Ovary (tissue), 9 donors: Measurements from ENCODE around the gene ZMIZ1. TPM values are rescaled to one million over a fixed set of nuclear protein-coding genes. Genes with fewer than 3 reads are reported as not detected.

Experiments
- DNase-seq, 5 donors: peaks; one replicate each; pipeline ENCODE4 v3.0.0-alpha.2; 2019 to 2020
- H3K27ac ChIP-seq, 2 donors: fragments of 200-600 bp; one replicate each; pipeline versions ENCODE4 v1.5.1 to v1.8.0; 2019 to 2022
- H3K27me3 ChIP-seq: fragments of 200-600 bp; one replicate; pipeline ENCODE4 v1.8.0; 2022
- H3K36me3 ChIP-seq: fragments of 200-600 bp; sonication (generic); one replicate; pipeline ENCODE4 v1.5.1; 2019
- H3K4me1 ChIP-seq: one replicate; pipeline ENCODE4 v1.8.1; 2013; ENCODE audit warnings: mild to moderate bottlenecking, moderate library complexity; ENCODE audit not compliant: insufficient read depth
- H3K4me3 ChIP-seq: fragments of 200-600 bp; sonication (generic); one replicate; pipeline ENCODE4 v1.5.1; 2017
- H3K9me3 ChIP-seq, 2 donors: fragments of 200-600 bp in 1 of 2; sonication (generic) in 1 of 2; one replicate each; pipeline versions ENCODE4 v1.5.1 to v1.8.1; 2013 to 2019; ENCODE audit warnings: mild to moderate bottlenecking in 1 of 2, moderate library complexity in 1 of 2
- EP300 ChIP-seq: sonication (generic); formaldehyde crosslinking; IDR thresholded peaks from one replicate; pipeline ENCODE4 v1.6.1; 2017; ENCODE audit warnings: antibody characterized with exemption
- POLR2A ChIP-seq: fragments of 450-650 bp; IDR thresholded peaks from one replicate; pipeline ENCODE4 v1.6.1; 2017; ENCODE audit warnings: antibody characterized with exemption, mild to moderate bottlenecking, moderate library complexity
- WGBS, 3 donors: extraction: QIAGEN DNeasy Blood & Tissue Kit in 1 of 3; methylation state at CpG; one replicate each; pipeline versions ENCODE4 v1.1.5 to v1.1.7; 2013 to 2017; 5-methylcytosine and 5-hydroxymethylcytosine counted together
- intact Hi-C, 4 donors: fragments of 100-400 bp; cut with DNase I; formaldehyde crosslinking; loops; one replicate each; pipeline versions ENCODE4 v1.11.0 to v1.15.1; 2022 to 2023
- polyA plus RNA-seq, 2 donors: library from polyadenylated mRNA; stranded (reverse); fragments of 200-250 nt in 1 of 2; fragments of 350-450 nt in 1 of 2; fragmentation: Illumina TruSeq in 1 of 2; extraction: RNeasy Lipid Tissue Mini Kit (QIAGEN cat#74804) in 1 of 2; gene quantifications; one replicate each; pipeline ENCODE4 v1.2.3, GENCODE V29; 2013 to 2014
- total RNA-seq, 7 donors: library from RNA; depleted of rRNA in 2 of 7; stranded (reverse); fragments of >200 nt in 2 of 7; fragmentation: NEBNext Ultra II Directional in 3 of 7; extraction: Animal tissue kit (Norgen Biotek cat#: 25700) in 3 of 7; gene quantifications; one replicate each; pipeline versions ENCODE4 v1.1.0 to v1.2.4, GENCODE V29; 2016 to 2023
- TF ChIP-seq, protein P1 (sequence below), 3 donors: fragments of 450-650 bp in 2 of 3; fragments of 200-600 bp in 1 of 3; IDR thresholded peaks; one replicate each; pipeline versions ENCODE4 v1.5.1 to v1.8.0; 2016 to 2022; ENCODE audit warnings: antibody characterized with exemption in 3 of 3, mild to moderate bottlenecking in 1 of 3
- donor health status: DM: no; HTN: no; CAD: no; lungs with moderate emphysema.
- donor health status: DM: no; HTN: no; CAD: no.
- donor health status: Bipolar disorder and iron deficiency.
- donor health status: DM: yes; HTN: yes; CAD: no.
- donor health status: DM: no; HTN: no; CAD: no.
- donor health status: DM: yes; HTN: yes; CAD: no.

The ZMIZ1 gene
- total and polyA plus RNA-seq, 9 donors = 30.3 to 117 (median 69.1) TPM

DNA sequence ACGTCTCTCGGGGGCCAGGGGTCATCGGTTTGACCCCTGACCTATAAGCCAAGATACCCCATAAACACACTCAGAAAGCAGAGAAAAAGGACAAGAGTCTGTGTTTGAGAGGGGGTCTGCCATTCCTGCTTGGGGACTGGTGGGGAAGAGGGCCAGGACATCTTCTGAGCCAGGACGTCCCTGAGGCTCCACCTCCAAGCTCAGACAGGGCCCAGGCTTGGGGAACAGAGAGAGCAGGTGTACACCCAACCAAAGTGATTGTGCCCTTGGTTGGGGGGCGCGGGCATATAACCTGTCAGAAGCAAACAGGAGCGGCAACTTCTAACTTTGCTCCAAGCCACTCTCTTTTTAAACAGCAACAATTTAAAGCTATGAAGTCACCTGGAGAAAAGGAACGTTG is 244.6 kb downstream of the ZMIZ1 start:
- no peak overlapping the region for H3K4me3 ChIP-seq
- no peaks in the 10 kb centered on the region for H3K9me3 ChIP-seq
- intact Hi-C loops = no loop called here
- H3K27ac ChIP-seq = no peak overlapping the region
- H3K36me3 ChIP-seq = no peaks in the 10 kb centered on the region
- WGBS, 3 donors = 65 to 75% (median 68%) methylated on average over 8 of the region's 8 CpGs
- peak in 1 of 5 donors; percentile 16 for DNase-seq
- H3K27me3 ChIP-seq = no peaks in the 10 kb centered on the region
- H3K4me1 ChIP-seq = peaks cover 14% of the 10 kb centered on the region
- TF ChIP-seq, protein P1, sequence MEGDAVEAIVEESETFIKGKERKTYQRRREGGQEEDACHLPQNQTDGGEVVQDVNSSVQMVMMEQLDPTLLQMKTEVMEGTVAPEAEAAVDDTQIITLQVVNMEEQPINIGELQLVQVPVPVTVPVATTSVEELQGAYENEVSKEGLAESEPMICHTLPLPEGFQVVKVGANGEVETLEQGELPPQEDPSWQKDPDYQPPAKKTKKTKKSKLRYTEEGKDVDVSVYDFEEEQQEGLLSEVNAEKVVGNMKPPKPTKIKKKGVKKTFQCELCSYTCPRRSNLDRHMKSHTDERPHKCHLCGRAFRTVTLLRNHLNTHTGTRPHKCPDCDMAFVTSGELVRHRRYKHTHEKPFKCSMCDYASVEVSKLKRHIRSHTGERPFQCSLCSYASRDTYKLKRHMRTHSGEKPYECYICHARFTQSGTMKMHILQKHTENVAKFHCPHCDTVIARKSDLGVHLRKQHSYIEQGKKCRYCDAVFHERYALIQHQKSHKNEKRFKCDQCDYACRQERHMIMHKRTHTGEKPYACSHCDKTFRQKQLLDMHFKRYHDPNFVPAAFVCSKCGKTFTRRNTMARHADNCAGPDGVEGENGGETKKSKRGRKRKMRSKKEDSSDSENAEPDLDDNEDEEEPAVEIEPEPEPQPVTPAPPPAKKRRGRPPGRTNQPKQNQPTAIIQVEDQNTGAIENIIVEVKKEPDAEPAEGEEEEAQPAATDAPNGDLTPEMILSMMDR (IDR thresholded peaks at IDR 0.05) = no peak
- no peak for TF ChIP-seq EP300
- TF ChIP-seq POLR2A = no peak

DNA sequence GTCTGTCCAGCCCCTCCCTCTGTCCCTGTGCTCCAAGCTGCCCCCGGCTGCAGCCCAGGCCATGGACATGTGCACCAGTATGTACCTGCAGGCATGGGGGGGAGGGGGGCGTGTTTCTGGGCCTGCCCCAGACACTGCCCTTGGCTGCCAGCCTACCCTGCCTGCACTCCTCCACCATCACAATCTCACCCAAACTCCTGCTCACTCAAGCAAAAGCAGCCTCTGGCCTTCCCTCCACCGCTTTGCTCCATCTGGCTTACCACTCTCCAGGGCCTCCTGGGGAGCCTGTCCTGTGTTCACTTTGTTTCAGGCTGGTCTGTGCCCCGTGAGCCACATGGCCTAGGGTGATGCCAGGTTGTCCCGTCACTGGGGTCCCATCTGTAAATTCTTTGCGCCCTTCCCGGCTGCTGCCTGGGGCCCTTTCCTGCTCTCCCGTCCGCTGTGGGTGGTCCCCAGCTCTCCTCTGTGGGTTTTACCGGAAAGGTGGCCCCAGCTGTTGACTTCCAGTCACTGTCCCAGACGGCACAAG is 245.2 kb downstream of the ZMIZ1 start:
- no peaks in the 10 kb centered on the region for H3K27me3 ChIP-seq
- peaks cover 14% of the 10 kb centered on the region for H3K4me1 ChIP-seq
- peak in 1 of 5 donors; percentile 48 for DNase-seq
- H3K36me3 ChIP-seq = no peaks in the 10 kb centered on the region
- no peak overlapping the region for H3K4me3 ChIP-seq
- intact Hi-C loops = no loop called here
- no peaks in the 10 kb centered on the region for H3K9me3 ChIP-seq
- H3K27ac ChIP-seq = no peak overlapping the region
- 71 to 82% (median 77%) methylated on average over 11 of the region's 11 CpGs for WGBS, 3 donors
- TF ChIP-seq, protein P1 (IDR thresholded peaks at IDR 0.05) = no peak
- TF ChIP-seq EP300 (no peak), POLR2A (no peak)

DNA sequence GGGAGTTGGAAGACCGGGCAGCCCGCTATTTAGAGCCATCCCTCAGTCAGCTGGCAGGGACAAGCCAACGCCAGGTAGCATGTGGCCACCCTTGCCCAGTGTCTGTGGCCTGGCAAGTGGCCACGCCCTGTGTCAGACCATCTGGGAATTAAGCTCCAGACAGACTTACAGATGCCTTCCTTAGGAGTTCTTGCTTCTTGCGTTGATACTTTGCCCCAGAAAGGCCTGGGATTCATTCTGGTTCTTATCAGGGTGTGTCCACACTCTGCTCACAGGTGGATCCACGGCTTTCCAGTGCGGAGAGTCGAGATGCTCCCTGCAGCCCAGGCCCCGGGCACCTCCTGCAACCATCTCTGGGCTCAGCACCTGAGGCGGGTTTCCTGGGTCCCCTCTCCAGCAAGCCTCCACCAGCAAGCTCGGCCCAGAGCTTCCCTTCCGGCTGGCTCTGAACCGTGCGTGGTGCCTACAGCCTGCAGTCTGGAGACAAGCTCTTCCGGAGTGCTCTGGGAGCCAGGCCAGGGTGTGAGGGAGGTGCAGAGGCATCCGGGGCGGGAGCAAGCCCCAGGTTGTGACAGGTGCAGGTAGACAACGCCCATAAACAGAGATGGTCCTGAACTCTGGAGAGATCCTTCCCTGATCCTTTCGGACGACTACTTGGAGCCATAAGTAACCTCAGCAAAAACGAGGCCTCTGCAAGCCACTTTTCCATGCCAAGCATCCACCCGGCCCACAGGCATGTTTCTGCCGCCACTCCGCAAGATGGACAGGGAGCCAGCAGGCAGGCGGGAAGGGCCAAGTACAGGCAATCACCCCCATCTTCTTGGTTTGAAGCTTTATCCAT is 246.2 kb downstream of the ZMIZ1 start:
- intact Hi-C loops = no loop called here
- Histone ChIP-seq H3K36me3 (no peaks in the 10 kb centered on the region), H3K9me3 (no peaks in the 10 kb centered on the region), H3K4me3 (no peak overlapping the region), H3K27me3 (no peaks in the 10 kb centered on the region), H3K27ac (no peak overlapping the region), H3K4me1 (peaks cover 14% of the 10 kb centered on the region)
- 74 to 81% (median 78%) methylated on average over 23 to 25 of the region's 25 CpGs for WGBS, 3 donors
- TF ChIP-seq EP300 = no peak
- TF ChIP-seq, protein P1 (IDR thresholded peaks at IDR 0.05) = no peak
- no peak for TF ChIP-seq POLR2A
- DNase-seq = peak in 1 of 5 donors; percentile 22

DNA sequence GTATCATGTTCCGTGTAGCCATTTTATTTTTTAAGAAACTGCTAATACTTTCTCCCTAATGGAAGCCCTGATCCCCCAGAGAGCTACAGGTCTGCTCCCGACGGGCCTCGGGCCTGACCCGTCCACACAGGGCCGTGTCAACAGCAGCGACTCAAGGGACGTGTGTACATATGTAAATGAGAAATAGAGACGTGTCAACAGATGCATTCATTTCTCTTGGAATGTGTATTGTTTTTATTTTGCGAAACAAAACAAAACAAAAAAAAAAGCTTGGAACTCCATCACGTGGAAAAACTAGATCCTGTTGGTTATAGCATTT is 246.8 kb downstream of the ZMIZ1 start:
- no peak overlapping the region for H3K27ac ChIP-seq
- H3K9me3 ChIP-seq = no peaks in the 10 kb centered on the region
- TF ChIP-seq POLR2A = no peak
- TF ChIP-seq, protein P1 (IDR thresholded peaks at IDR 0.05) = no peak
- TF ChIP-seq EP300 = no peak
- intact Hi-C loops = no loop called here
- H3K4me1 ChIP-seq = peaks cover 14% of the 10 kb centered on the region
- H3K36me3 ChIP-seq = no peaks in the 10 kb centered on the region
- DNase-seq = no peak
- H3K27me3 ChIP-seq = no peaks in the 10 kb centered on the region
- 49 to 67% (median 62%) methylated on average over 11 of the region's 11 CpGs for WGBS, 3 donors
- H3K4me3 ChIP-seq = no peak overlapping the region
